GM23248 (cell line): ENCODE results near the gene PMS1. TPM values are rescaled to one million over a fixed set of nuclear protein-coding genes. Genes with fewer than 3 reads are reported as not detected.

Source experiments
- DNase-seq: peaks from one replicate; pipeline ENCODE4 v3.0.0-alpha.2; 2015
- H2AFZ ChIP-seq: fragments of 200-600 bp; sonication (generic); 2 replicates; pipeline ENCODE4 v1.6.1; 2016; ENCODE audit warnings: antibody characterized with exemption
- H3F3A ChIP-seq: fragments of 200-600 bp; sonication (generic); 2 replicates; pipeline ENCODE4 v1.6.1; 2016; ENCODE audit warnings: mild to moderate bottlenecking, antibody characterized with exemption, mixed run types; ENCODE audit not compliant: insufficient read depth
- H3K27ac ChIP-seq: fragments of 200-600 bp; sonication (generic); 2 replicates; pipeline ENCODE4 v1.5.1; 2016; ENCODE audit warnings: mild to moderate bottlenecking
- H3K27me3 ChIP-seq: fragments of 200-600 bp; sonication (generic); replicated peaks from 2 replicates; pipeline ENCODE4 v1.6.1; 2016; ENCODE audit warnings: mild to moderate bottlenecking; ENCODE audit not compliant: insufficient read depth
- H3K36me3 ChIP-seq: fragments of 200-600 bp; sonication (generic); 2 replicates; pipeline ENCODE4 v1.6.1; 2016; ENCODE audit warnings: low read depth, mild to moderate bottlenecking
- H3K4me1 ChIP-seq: fragments of 200-600 bp; sonication (generic); 2 replicates; pipeline ENCODE4 v1.6.1; 2016; ENCODE audit warnings: mild to moderate bottlenecking; ENCODE audit not compliant: insufficient read depth
- H3K4me2 ChIP-seq: fragments of 200-600 bp; sonication (generic); one replicate; pipeline ENCODE4 v1.6.1; 2016; ENCODE audit warnings: mild to moderate bottlenecking; ENCODE audit not compliant: unreplicated experiment
- H3K4me3 ChIP-seq: fragments of 200-600 bp; sonication (generic); 2 replicates; pipeline ENCODE4 v1.5.1; 2016; ENCODE audit warnings: mild to moderate bottlenecking
- H3K79me2 ChIP-seq: fragments of 200-600 bp; sonication (generic); 2 replicates; pipeline ENCODE4 v1.6.1; 2016; ENCODE audit warnings: mild to moderate bottlenecking; ENCODE audit not compliant: insufficient read depth
- H3K9ac ChIP-seq: fragments of 200-600 bp; sonication (generic); 2 replicates; pipeline ENCODE4 v1.6.1; 2016; ENCODE audit warnings: mild to moderate bottlenecking
- H3K9me2 ChIP-seq: fragments of 200-600 bp; sonication (generic); 2 replicates; pipeline ENCODE4 v1.6.1; 2016; ENCODE audit warnings: mixed run types, mild to moderate bottlenecking, moderate library complexity; ENCODE audit not compliant: insufficient read depth
- H3K9me3 ChIP-seq: fragments of 200-600 bp; sonication (generic); one replicate; pipeline ENCODE4 v1.6.1; 2017; ENCODE audit warnings: low read depth
- H4K20me1 ChIP-seq: fragments of 200-600 bp; sonication (generic); 2 replicates; pipeline ENCODE4 v1.6.0; 2016; ENCODE audit not compliant: insufficient read depth
- EZH2 ChIP-seq: fragments of 200-600 bp; sonication (generic); IDR thresholded peaks from 2 replicates; pipeline ENCODE4 v1.6.1; 2018; ENCODE audit warnings: antibody characterized with exemption, mild to moderate bottlenecking; ENCODE audit not compliant: insufficient read depth, poor library complexity, severe bottlenecking
- EZH2phosphoT487 ChIP-seq: fragments of 200-600 bp; sonication (generic); IDR thresholded peaks from 2 replicates; pipeline ENCODE4 v1.6.1; 2018; ENCODE audit warnings: antibody characterized with exemption, moderate library complexity, mild to moderate bottlenecking, low read depth; ENCODE audit not compliant: insufficient read depth
- WGBS, 2 experiments: methylation state at CpG; one replicate each; pipeline ENCODE4 v1.1.6; 2015 to 2017; ENCODE audit warnings: low lambda C conversion rate in 2 of 2, low coverage in 1 of 2; ENCODE audit errors: missing lambda C conversion rate in 2 of 2; 5-methylcytosine and 5-hydroxymethylcytosine counted together
- in situ Hi-C: fragments of 300-500 bp; cut with MboI; formaldehyde crosslinking; loops from 2 replicates; pipeline ENCODE4 v1.15.0; 2020
- polyA plus RNA-seq: library from polyadenylated mRNA; unstranded; fragments of >200 nt; fragmentation: Nextera tagmentation; extraction: Ambion mirVana; gene quantifications from 2 replicates; pipeline ENCODE4 v1.2.1, GENCODE V29; 2016
- total RNA-seq: library from RNA; depleted of rRNA; stranded (reverse); fragments of >200 nt; shearing (Covaris generic); gene quantifications from 2 replicates; pipeline ENCODE4 v1.2.3, GENCODE V29; 2014

The PMS1 gene
- total and polyA plus RNA-seq, 2 experiments from 2014 or later, result 18.2 to 22.3 TPM

DNA sequence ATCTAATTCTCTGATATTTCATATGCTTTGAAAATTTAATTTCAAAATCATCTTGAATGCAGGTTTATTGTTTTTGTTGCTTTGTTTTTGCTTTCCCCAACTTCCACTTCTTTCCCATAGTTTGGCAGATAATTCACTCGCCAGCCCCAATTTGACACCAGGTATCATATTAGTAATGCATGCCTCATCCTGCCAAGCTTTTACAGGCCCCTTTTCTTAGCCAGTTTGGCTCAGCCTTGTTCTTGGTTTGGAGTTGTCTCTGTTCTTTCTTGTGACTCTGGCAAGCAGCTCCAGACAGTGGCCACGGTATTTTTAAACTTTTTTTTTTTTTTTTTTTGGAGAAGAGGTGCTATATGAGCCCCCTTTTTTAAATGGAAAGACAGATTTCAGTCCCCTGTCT, 65.3 kb downstream of the PMS1 start:
- no peak for DNase-seq
- H3K4me1 ChIP-seq, result peaks cover 5% of the 10 kb centered on the region
- H3K9me3 ChIP-seq, result no peaks in the 10 kb centered on the region
- H3K9me2 ChIP-seq, result no peaks in the 10 kb centered on the region
- H2AFZ ChIP-seq, result no peak overlapping the region
- no peak overlapping the region for H3K4me2 ChIP-seq
- no peak overlapping the region for H3K4me3 ChIP-seq
- TF ChIP-seq EZH2phosphoT487, result no peak
- TF ChIP-seq EZH2, result no peak
- no peaks in the 10 kb centered on the region for H3K27me3 ChIP-seq
- WGBS, 2 experiments, result 49 to 50% methylated on average over 2 of the region's 2 CpGs
- H3K27ac ChIP-seq, result no peak overlapping the region
- no peak overlapping the region for H3K9ac ChIP-seq
- peaks cover 3% of the 10 kb centered on the region; the same call in 1 of the 2 replicates for H3F3A ChIP-seq
- H3K79me2 ChIP-seq, result no peaks in the 10 kb centered on the region
- H4K20me1 ChIP-seq, result no peaks in the 10 kb centered on the region
- in situ Hi-C loops, result no loop called here
- peaks cover 15% of the 10 kb centered on the region; the same call in 1 of the 2 replicates for H3K36me3 ChIP-seq

DNA sequence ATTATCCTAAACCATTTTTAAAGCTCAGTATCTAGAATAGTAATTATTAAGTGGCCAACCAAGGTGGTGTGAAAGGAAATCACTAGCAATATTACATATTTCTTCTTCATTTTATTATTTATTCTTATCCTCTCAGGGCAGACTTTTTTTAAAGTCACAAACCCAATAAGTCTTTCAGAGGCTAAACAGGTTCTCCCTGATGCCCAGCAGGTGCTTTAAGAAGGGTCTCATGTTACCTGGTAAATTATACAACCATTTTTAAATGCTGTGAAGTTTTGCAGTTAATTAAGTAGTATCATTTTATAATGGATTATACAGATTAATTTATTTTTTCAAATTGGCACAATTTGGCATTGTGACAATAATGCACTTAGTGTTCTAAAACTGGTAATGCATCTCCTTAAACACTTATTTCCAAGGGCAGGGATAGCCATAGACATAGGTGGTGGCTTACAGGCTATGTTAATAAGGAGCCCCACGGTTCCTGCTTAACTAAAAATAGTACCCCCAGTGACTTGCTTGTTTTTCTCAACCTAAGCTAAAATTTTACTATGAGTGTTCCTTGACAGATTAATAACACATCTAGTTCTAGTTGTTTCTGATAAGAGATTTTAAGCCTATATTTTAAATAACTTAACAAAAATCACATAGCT, 67.0 kb downstream of the PMS1 start:
- TF ChIP-seq EZH2phosphoT487, result no peak
- no peak for TF ChIP-seq EZH2
- no peaks in the 10 kb centered on the region for H3K79me2 ChIP-seq
- in situ Hi-C loops, result no loop called here
- no peaks in the 10 kb centered on the region for H3K9me3 ChIP-seq
- H3K4me3 ChIP-seq, result no peak overlapping the region
- no peak for DNase-seq
- H4K20me1 ChIP-seq, result no peaks in the 10 kb centered on the region
- no peaks in the 10 kb centered on the region for H3K27me3 ChIP-seq
- no peak overlapping the region for H3K9ac ChIP-seq
- H3K4me1 ChIP-seq, result peaks cover 15% of the 10 kb centered on the region
- 0 out of 2 replicates have a peak, but pooled peaks cover 5% of the 10 kb centered on the region for H3K36me3 ChIP-seq
- WGBS, 2 experiments, result 97 to 100% methylated on average over 1 of the region's 1 CpG
- no peak overlapping the region for H2AFZ ChIP-seq
- no peaks in the 10 kb centered on the region for H3K9me2 ChIP-seq
- no peak overlapping the region for H3K27ac ChIP-seq
- peaks cover 3% of the 10 kb centered on the region; the same call in 1 of the 2 replicates for H3F3A ChIP-seq
- H3K4me2 ChIP-seq, result no peak overlapping the region

DNA sequence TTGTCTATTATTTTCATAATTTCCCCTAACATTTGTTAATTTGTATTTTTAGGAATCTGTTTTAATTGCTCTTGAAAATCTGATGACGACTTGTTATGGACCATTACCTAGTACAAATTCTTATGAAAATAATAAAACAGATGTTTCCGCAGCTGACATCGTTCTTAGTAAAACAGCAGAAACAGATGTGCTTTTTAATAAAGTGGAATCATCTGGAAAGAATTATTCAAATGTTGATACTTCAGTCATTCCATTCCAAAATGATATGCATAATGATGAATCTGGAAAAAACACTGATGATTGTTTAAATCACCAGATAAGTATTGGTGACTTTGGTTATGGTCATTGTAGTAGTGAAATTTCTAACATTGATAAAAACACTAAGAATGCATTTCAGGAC, 69.9 kb downstream of the PMS1 start:
- 83 to 85% methylated on average over 3 of the region's 3 CpGs for WGBS, 2 experiments
- H3K36me3 ChIP-seq, result 0 out of 2 replicates have a peak, but pooled peaks cover 5% of the 10 kb centered on the region

DNA sequence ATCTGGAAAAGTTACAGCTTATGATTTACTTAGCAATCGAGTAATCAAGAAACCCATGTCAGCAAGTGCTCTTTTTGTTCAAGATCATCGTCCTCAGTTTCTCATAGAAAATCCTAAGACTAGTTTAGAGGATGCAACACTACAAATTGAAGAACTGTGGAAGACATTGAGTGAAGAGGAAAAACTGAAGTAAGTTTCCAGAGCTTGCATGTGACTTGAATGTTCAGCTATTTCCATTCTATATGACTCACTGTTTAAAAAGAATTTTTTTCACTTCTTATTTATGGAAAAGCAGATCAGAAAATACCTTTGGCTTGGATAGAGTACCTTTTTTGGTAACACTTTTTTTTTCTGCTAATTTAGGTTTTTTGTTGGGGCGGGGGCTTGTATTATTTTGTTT, 70.7 kb downstream of the PMS1 start:
- Histone ChIP-seq H3K4me3 (no peak overlapping the region), H3K27ac (peak overlapping the region; percentile 11; the same call in 1 of the 2 replicates), H3K9me3 (no peaks in the 10 kb centered on the region), H3F3A (peaks cover 3% of the 10 kb centered on the region; the same call in 1 of the 2 replicates), H3K27me3 (no peaks in the 10 kb centered on the region), H3K4me2 (peak overlapping the region; percentile 21), H3K4me1 (peaks cover 15% of the 10 kb centered on the region), H3K9me2 (no peaks in the 10 kb centered on the region), H2AFZ (no peak overlapping the region), H3K9ac (no peak overlapping the region), H4K20me1 (no peaks in the 10 kb centered on the region), H3K79me2 (no peaks in the 10 kb centered on the region), H3K36me3 (0 out of 2 replicates have a peak, but pooled peaks cover 5% of the 10 kb centered on the region)
- DNase-seq, result peak; percentile 63
- no peak for TF ChIP-seq EZH2
- no peak for TF ChIP-seq EZH2phosphoT487
- in situ Hi-C loops, result no loop called here
- 82 to 89% methylated on average over 3 of the region's 3 CpGs for WGBS, 2 experiments

More for the DNA sequence above, 69.9 kb downstream of the PMS1 start:
- Histone ChIP-seq H3K4me1 (peaks cover 15% of the 10 kb centered on the region), H3K27ac (no peak overlapping the region), H3K4me3 (no peak overlapping the region), H4K20me1 (no peaks in the 10 kb centered on the region), H2AFZ (no peak overlapping the region), H3F3A (peaks cover 3% of the 10 kb centered on the region; the same call in 1 of the 2 replicates), H3K79me2 (no peaks in the 10 kb centered on the region), H3K27me3 (no peaks in the 10 kb centered on the region), H3K9me3 (no peaks in the 10 kb centered on the region), H3K9me2 (no peaks in the 10 kb centered on the region), H3K4me2 (no peak overlapping the region), H3K9ac (no peak overlapping the region)
- no peak for DNase-seq
- in situ Hi-C loops, result no loop called here
- TF ChIP-seq EZH2 (no peak), EZH2phosphoT487 (no peak)
